ENCODE results near the gene AUNIP.
A peak's percentile ranks its signal among the peaks of the same experiment; 100 is the strongest.
"Not testable (repeated sequence)": the region's sequence is repeated elsewhere in the genome, so short reads cannot be mapped to it uniquely, and the experiment has no call there.

The AUNIP gene

DNA sequence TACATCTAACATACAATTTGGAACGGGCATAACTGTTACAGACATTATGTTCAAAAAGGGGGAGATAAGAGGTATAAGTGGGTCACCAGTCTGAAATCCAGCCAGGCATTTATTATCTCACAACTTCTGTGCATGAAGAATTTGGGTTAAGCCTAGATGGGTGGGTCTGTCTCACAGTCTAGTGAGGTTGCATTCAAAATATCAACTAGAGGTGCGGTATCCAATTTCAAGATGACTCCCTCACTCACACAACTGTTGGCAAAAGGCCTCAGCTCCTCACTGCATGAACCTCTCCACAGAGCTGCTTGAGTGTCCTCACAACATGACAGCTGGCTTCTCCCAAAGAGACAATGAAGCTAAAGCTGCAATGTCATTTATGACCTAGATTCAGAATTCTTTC is 4.7 kb downstream of the AUNIP start:
- no peak overlapping the region for H3K27ac ChIP-seq
- TF ChIP-seq, protein P1, sequence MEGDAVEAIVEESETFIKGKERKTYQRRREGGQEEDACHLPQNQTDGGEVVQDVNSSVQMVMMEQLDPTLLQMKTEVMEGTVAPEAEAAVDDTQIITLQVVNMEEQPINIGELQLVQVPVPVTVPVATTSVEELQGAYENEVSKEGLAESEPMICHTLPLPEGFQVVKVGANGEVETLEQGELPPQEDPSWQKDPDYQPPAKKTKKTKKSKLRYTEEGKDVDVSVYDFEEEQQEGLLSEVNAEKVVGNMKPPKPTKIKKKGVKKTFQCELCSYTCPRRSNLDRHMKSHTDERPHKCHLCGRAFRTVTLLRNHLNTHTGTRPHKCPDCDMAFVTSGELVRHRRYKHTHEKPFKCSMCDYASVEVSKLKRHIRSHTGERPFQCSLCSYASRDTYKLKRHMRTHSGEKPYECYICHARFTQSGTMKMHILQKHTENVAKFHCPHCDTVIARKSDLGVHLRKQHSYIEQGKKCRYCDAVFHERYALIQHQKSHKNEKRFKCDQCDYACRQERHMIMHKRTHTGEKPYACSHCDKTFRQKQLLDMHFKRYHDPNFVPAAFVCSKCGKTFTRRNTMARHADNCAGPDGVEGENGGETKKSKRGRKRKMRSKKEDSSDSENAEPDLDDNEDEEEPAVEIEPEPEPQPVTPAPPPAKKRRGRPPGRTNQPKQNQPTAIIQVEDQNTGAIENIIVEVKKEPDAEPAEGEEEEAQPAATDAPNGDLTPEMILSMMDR (IDR thresholded peaks at IDR 0.05) = no peak
- TF ChIP-seq ZFX (IDR thresholded peaks at IDR 0.05; ENCODE audit: borderline replicate concordance) = no peak

DNA sequence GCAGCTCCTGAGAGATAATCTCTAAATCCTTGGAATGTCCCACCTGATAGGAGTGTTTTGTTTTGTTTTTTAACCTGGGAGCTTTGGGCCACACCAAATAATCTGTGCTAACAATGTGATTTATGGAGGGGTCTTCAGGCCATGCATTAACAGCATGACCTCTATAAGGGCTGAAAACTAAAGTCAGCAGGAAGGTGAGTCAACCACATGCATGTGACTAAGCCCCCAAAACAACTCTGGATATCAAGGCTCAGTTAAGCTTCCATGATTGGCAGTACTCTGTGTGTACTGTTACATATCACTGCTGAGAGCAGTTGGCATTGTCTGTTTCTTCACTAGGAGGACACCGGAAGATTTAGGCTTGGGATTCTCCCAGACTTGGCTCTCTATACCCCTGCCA is 10.7 kb downstream of the AUNIP start:
- TF ChIP-seq ZFX (IDR thresholded peaks at IDR 0.05; ENCODE audit: borderline replicate concordance) = no peak
- no peak overlapping the region for H3K27ac ChIP-seq

- H3K27ac ChIP-seq = no peak overlapping the region
- TF ChIP-seq, protein P1 (IDR thresholded peaks at IDR 0.05) = no peak
- no peak for TF ChIP-seq ZFX (IDR thresholded peaks at IDR 0.05; ENCODE audit: borderline replicate concordance)
Measured at GRCh38 chr1:25847929-25848328, 11.3 kb downstream of the AUNIP start.

DNA sequence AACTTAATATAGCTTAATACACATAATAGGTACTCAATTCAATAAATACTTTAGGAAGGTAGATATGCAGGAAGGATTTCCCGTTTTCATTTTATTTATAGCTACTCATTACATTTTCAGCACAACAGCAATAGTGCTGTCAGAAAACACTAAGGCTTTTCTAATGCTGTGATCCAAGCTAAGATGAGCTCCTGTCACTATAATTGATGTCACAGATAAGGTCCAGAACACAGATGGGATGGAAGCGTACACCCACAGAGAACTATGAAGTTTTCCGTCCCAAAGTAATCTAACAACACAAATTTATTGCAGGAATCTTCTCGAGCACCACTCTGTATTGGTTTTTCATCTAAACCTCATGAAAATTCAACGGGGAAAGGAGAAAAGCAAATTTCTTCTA is 13.6 kb downstream of the AUNIP start:
- TF ChIP-seq, protein P1 (IDR thresholded peaks at IDR 0.05) = no peak
- TF ChIP-seq ZFX (IDR thresholded peaks at IDR 0.05; ENCODE audit: borderline replicate concordance) = no peak
- no peak overlapping the region for H3K27ac ChIP-seq

DNA sequence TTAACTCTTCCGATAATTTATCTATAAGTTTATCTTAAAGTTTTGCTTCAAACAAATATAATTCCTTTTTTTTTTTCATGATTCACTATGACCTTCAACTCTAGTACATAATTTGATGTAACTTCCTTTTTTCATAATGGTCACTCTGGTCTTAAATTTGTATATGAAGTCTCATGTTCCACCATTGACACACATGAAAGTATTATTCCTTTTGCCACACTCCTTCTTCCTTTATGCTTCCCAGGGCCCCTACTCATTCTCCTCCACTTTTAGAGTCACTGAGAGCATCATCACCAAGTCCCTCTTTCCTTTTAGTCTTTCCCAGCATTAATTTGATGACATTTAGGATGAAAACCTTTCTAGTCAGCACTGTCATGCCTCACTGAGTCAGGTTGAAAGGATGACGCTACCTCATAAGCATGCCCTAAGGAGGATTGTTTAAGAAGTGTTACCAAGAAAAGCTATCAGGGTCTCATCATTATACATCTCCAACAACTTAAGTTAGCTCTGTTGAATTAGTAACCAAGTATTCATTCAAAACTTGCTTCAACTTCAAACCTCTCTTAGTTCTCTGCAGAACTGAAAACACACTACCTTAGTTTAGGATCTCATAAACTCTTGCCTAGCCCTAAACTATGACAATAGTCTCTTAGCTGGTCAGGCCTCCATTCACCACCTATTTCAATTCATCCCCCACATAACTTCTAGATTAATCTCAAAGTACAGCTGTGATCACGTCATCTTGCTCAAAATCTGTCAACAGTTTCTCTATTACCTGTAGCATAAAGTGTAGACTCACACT is 14.5 kb downstream of the AUNIP start:
- no peak overlapping the region for H3K27ac ChIP-seq
- no peak for TF ChIP-seq ZFX (IDR thresholded peaks at IDR 0.05; ENCODE audit: borderline replicate concordance)
- TF ChIP-seq, protein P1 (IDR thresholded peaks at IDR 0.05) = no peak

DNA sequence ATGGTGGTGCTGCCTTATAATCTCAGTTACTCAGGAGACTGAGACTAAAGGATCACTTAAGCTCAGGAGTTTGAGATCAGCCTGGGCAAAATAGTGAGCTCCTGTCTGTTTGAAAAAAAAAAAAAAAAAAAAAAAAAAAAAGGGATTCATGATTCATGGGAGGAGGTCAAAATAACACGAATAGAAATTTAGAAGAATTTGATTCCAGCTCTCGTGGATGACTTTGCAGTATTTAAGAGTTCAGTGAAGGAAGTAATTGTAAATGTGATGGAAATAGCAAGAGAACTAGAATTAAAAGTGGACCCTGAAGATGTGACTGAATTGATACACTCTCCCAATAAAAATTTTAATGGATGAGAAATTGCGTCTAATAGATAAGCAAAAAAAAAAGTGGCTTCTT is 15.8 kb downstream of the AUNIP start:
- no peak overlapping the region for H3K27ac ChIP-seq
- no peak for TF ChIP-seq ZFX (IDR thresholded peaks at IDR 0.05; ENCODE audit: borderline replicate concordance)
- TF ChIP-seq, protein P1 (IDR thresholded peaks at IDR 0.05) = no peak

DNA sequence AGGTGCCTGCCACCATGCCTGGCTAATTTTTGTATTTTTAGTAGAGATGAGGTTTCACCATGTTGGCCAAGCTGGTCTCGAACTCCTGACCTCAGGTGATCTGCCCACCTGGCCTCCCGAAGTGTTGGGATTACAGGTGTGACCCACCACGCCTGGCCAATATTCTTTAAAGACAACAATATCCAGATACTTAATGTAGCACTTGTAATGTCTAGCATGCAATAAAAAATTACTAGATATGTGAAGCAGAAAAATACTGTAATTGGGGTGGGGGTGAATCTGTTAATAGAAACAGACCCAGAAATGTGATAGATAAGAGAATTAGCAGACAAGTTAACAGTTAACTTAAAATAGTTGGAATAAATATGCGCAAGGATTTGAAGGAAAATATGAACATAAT is 19.4 kb downstream of the AUNIP start:
- H3K27ac ChIP-seq = not testable (repeated sequence)

GRCh38 chr1:25837262-25837875 is 21.9 kb downstream of the AUNIP start:
- peak overlapping the region; percentile 26; the same call in 1 of the 2 replicates for H3K27ac ChIP-seq
- TF ChIP-seq, protein P1 (IDR thresholded peaks at IDR 0.05) = peak; percentile 76
- no peak for TF ChIP-seq ZFX (IDR thresholded peaks at IDR 0.05; ENCODE audit: borderline replicate concordance)
